SIG-M5 (cell line): ENCODE results near the gene C1GALT1.

ENCODE experiments used
- DNase-seq: peaks from one replicate; lab custom pipeline; 2025; lab: John Stamatoyannopoulos, UW

Gene C1GALT1

GRCh38 chr7:7272294-7272693, 90.0 kb downstream of the C1GALT1 start:
- DNase-seq: no peak

- no peak for DNase-seq
Observed at GRCh38 chr7:7274782-7275181, 92.4 kb downstream of the C1GALT1 start.

GRCh38 chr7:7276161-7276560, 93.8 kb downstream of the C1GALT1 start:
- DNase-seq: no peak

- DNase-seq: no peak
Observed at GRCh38 chr7:7290429-7291122, 108.2 kb downstream of the C1GALT1 start.

GRCh38 chr7:7292085-7292484, 109.7 kb downstream of the C1GALT1 start:
- no peak for DNase-seq

- DNase-seq: no peak
Observed at GRCh38 chr7:7292608-7293007, 110.3 kb downstream of the C1GALT1 start.

- DNase-seq: no peak
Observed at GRCh38 chr7:7293092-7293491, 110.7 kb downstream of the C1GALT1 start.

- DNase-seq: no peak
Observed at GRCh38 chr7:7294911-7295310, 112.6 kb downstream of the C1GALT1 start.
